GM20000 (cell line): ENCODE results near the gene ARSJ.

Experiments used
- DNase-seq: peaks from one replicate; pipeline ENCODE4 v3.0.0; 2012; ENCODE audit warnings: low spot score
- TF ChIP-seq, protein P1 (sequence below): IDR thresholded peaks from 2 replicates; pipeline ENCODE4 v1.5.1; 2012; ENCODE audit warnings: mild to moderate bottlenecking, control low read depth; ENCODE audit errors: extremely low read depth, missing control alignments

ARSJ gene

DNA sequence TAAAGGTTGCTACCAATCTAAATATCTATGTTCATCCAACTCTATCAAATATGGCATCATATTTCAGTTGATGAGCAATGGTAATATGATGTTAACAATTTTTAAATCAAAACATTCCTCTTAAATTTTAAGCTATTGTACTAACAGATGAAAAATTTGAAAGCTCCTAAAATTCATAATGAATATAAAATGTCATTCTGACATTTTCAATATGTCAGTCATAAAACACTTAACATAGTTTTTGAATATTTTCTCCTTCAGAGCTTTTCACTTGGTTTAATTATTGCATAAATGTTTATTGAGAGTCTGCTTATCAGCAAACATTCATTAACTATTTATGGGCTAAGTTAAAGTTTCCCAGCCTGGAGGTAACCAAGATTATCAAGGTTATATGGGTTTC is 11.8 kb downstream of the ARSJ start:
- DNase-seq = no peak
- TF ChIP-seq, protein P1, sequence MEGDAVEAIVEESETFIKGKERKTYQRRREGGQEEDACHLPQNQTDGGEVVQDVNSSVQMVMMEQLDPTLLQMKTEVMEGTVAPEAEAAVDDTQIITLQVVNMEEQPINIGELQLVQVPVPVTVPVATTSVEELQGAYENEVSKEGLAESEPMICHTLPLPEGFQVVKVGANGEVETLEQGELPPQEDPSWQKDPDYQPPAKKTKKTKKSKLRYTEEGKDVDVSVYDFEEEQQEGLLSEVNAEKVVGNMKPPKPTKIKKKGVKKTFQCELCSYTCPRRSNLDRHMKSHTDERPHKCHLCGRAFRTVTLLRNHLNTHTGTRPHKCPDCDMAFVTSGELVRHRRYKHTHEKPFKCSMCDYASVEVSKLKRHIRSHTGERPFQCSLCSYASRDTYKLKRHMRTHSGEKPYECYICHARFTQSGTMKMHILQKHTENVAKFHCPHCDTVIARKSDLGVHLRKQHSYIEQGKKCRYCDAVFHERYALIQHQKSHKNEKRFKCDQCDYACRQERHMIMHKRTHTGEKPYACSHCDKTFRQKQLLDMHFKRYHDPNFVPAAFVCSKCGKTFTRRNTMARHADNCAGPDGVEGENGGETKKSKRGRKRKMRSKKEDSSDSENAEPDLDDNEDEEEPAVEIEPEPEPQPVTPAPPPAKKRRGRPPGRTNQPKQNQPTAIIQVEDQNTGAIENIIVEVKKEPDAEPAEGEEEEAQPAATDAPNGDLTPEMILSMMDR = no peak

DNA sequence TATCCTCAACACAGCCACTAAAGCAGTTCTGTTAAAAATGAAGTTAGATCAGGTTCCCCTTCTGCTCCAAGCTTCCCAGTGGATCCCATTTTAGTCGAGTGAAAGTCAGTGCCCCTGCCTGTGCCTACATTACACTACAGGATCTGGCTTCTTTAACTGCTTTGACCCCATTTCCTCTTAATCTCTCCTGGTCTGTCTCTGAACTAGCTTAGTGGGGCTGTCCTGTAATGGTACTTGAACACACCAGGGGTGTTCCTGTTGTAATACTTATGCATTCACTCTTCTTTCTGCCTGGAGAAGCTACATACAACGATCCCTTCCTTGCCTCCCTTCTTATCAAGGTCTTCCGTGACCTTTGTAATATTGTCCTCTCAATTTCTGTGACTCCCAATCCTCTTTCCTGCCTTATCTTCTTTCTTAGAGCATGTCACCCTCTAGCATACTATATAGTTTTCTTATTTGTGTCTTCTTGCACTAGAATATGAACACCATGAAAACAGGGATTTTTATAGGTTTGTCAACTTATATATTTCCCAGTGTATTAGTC is 16.7 kb downstream of the ARSJ start:
- no peak for DNase-seq
- TF ChIP-seq, protein P1 = no peak

DNA sequence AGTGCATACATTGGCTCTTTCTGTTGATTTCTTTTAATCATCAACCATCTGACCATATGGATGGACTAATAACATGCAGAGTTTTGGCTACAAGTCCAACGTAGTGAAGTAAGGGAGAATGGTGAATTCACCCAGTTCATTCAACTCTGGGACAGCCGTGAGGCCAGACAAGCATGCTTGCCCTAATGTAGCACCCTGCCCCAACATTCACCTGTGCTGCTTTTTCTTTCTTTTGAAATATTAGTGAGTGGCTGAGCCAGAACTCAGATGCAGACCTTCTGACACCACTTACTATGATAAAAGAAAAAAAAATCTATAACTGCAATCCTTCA is 17.5 kb downstream of the ARSJ start:
- TF ChIP-seq, protein P1 = no peak
- DNase-seq = no peak

DNA sequence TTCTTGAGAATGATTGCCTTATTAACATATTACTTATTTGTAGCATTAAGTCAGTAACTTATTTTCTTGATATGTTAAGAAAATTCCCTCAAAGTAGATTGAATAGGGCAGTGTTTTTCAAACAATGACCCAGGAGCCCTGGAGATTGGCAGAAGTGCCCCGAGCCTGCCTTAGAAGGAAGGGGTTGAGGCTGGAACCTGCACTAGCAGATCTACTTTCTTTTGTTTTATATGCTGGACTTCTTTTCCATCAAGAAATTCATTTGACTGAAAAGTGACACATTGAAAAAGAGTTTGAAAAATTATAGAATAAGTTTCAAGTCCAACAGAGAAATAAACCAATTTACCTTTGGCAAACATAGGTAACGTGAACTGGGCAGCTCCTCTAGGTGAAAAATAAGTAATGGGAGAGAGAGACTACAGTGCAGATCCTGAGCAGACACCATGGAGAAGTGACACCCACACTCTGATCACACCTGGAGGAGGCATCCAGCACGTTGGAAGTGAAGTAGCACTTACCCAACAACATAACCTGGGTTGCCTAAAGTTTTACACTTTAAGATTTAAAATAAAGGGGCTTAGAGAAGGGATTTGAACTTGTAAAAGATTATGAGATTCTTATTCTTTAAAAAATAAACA is 18.6 kb downstream of the ARSJ start:
- DNase-seq = no peak

DNA sequence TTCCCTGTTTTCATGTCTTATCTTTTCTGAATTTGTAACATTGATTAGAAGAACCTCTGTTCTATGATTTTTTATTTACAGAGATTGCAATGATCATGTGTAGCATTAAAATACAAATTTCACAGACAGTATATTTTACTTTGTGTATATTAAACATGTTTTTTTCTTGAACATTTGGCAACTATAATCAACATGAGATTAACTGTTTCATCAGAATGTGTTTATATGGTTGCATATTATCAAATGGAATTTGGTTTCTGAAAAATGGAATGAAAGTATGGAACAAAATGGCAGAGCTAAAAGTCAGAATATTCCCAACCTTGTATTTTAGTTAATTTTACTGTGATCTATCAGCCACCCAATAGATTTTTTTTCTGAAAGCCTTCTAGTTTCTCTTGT is 19.9 kb downstream of the ARSJ start:
- TF ChIP-seq, protein P1 = no peak

More for the DNA sequence above, 18.6 kb downstream of the ARSJ start:
- TF ChIP-seq, protein P1 = no peak

DNA sequence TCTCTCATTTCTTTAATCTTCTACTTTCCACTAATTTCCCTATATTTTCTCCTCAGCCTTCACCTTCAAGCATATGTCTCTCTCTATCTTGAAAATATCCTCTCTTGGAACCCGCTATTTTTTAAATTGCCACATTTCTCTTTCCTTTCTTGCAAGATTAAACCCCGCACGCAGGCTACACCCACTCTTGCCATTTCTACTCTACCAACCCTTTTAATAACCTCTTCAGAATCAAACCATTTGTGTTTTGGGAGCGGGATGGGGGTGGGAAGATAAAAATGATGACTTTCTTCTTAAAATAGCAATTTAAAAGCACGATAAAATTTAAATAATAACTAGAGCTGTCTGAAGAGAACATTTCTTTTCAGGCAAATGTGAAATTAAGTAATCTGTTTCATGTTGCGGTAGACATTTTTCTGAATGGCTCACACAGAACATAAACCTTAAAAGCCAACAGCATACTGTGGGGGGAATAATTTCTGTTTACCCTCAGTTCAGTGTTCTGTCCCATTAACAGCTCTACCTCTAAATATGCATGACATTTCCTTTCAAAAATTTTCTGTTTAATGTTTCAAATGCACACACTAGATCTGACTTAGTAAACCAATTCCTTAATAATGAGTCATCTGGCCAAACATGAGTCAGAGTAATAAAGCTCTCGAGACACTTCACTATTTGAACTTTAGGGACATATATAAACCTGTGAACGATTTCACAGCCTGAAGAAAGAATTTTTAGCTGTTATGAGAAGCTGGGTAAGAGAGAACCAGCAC is 20.5 kb downstream of the ARSJ start:
- no peak for DNase-seq
- TF ChIP-seq, protein P1 = no peak

More for the DNA sequence above, 19.9 kb downstream of the ARSJ start:
- no peak for DNase-seq

DNA sequence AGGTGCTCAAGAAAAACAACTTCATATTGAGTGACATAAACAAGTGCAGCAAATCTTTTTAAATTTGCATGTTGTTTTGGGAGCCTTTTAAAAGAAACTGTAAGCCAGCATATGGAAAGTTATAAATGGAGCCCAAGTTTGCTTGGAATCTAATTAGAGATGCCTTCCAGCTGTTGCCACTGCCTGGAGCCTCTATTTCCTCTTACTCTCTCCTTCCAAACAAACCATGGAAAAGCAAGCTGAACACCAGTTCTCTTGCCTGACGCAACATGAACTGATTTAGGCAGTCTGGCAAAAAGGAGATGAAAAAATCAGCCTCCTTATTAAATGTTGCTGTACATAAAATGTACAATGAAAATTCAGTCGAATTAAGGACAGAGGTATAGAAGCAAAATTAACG is 21.5 kb downstream of the ARSJ start:
- TF ChIP-seq, protein P1 = no peak
- DNase-seq = no peak
